HepG2 (cell line): ENCODE measurements around the gene JMJD8. TPM values are rescaled to one million over a fixed set of nuclear protein-coding genes. Genes with fewer than 3 reads are reported as not detected.

Experiments used
- ATAC-seq: fragments of 200-7000 bp; cut with Tn5 transposase; 3 replicates; pipeline ENCODE4 v1.9.1; 2020; ENCODE audit warnings: mild to moderate bottlenecking, moderate library complexity
- BruUV-seq: library from RNA; stranded (reverse); fragments of 400-500 nt; replicated peaks from 2 replicates; lab custom pipeline; 2021; lab: Mats Ljungman, UMichigan
- CTCF ChIA-PET: fragments of 300-600 bp; formaldehyde crosslinking; extraction: SDS; loops from one replicate; lab custom pipeline; 2021; ENCODE audit warnings: low total read pairs, inconsistent platforms, low intra/inter-chr PET ratio; lab: Yijun Ruan, JAX
- POLR2A ChIA-PET: fragments of 350-600 bp; sonication (Branson Sonifier 250); formaldehyde crosslinking; loops from one replicate; lab custom pipeline; 2020; ENCODE audit warnings: antibody characterized with exemption, inconsistent platforms; lab: Yijun Ruan, JAX
- DNase-seq: peaks from one replicate; pipeline ENCODE4 v3.0.0-alpha.2; 2015; ENCODE audit warnings: low spot score
- FAIRE-seq: peaks from 3 replicates; lab custom pipeline; 2011; peaks lifted over from hg19 to GRCh38; lab: Jason Lieb, UNC
- H2AFZ ChIP-seq: one replicate; pipeline ENCODE4 v1.6.1; 2011; ENCODE audit warnings: low read length, inconsistent platforms
- H3K27ac ChIP-seq: fragments of 300-600 bp; 3 replicates; pipeline ENCODE4 v1.8.0; 2011; ENCODE audit warnings: mixed run types, mild to moderate bottlenecking, mixed read lengths, low read length, inconsistent platforms; ENCODE audit not compliant: insufficient read depth; ENCODE audit errors: extremely low read length
- H3K27me3 ChIP-seq, 2 experiments: fragments of 200-600 bp in 1 of 2; 2 replicates in 1 of 2; 3 replicates in 1 of 2; pipeline versions ENCODE4 v1.6.0 to v1.8.0; 2011; ENCODE audit warnings: low read length in 2 of 2, mild to moderate bottlenecking in 2 of 2, moderate library complexity in 2 of 2, inconsistent platforms in 1 of 2; ENCODE audit not compliant: insufficient read depth in 2 of 2, control insufficient read depth in 1 of 2
- H3K36me3 ChIP-seq, 2 experiments: fragments of 200-600 bp in 1 of 2; replicated peaks in 1 of 2; 2 replicates in 1 of 2; 3 replicates in 1 of 2; pipeline versions ENCODE4 v1.5.1 to v1.8.0; 2011; ENCODE audit warnings: low read length in 2 of 2, inconsistent platforms in 1 of 2; ENCODE audit not compliant: insufficient read depth in 2 of 2, control insufficient read depth in 1 of 2
- H3K4me1 ChIP-seq: 2 replicates; pipeline ENCODE4 v1.5.1; 2012; ENCODE audit warnings: low read length, inconsistent platforms; ENCODE audit not compliant: insufficient read depth
- H3K4me2 ChIP-seq: 2 replicates; pipeline ENCODE4 v1.6.0; 2011; ENCODE audit warnings: low read depth, low read length, inconsistent platforms
- H3K4me3 ChIP-seq, 3 experiments: fragments of 200-600 bp in 1 of 3; sonication (generic), shearing (Covaris generic) in 1 of 3; replicated peaks in 1 of 3; 2 replicates each; pipeline ENCODE4 v1.5.1; 2011 to 2016; ENCODE audit warnings: low read length in 3 of 3, inconsistent platforms in 2 of 3, low read depth in 2 of 3, mild to moderate bottlenecking in 2 of 3, control low read depth in 1 of 3, mixed read lengths in 1 of 3; ENCODE audit not compliant: insufficient read depth in 1 of 3
- H3K79me2 ChIP-seq: one replicate; pipeline ENCODE4 v1.6.1; 2011; ENCODE audit warnings: low read length, inconsistent platforms; ENCODE audit not compliant: insufficient read depth
- H3K9ac ChIP-seq: 2 replicates; pipeline ENCODE4 v1.6.0; 2011; ENCODE audit warnings: mild to moderate bottlenecking, low read depth, low read length, inconsistent platforms; ENCODE audit not compliant: insufficient read depth
- H3K9me3 ChIP-seq: 2 replicates; pipeline ENCODE4 v1.5.1; 2012; ENCODE audit warnings: mild to moderate bottlenecking, low read length
- H4K20me1 ChIP-seq: 2 replicates; pipeline ENCODE4 v1.6.0; 2011; ENCODE audit warnings: inconsistent platforms, mild to moderate bottlenecking, low read length, moderate library complexity; ENCODE audit not compliant: insufficient read depth
- DPF2 ChIP-seq: sonication (generic); formaldehyde crosslinking; IDR thresholded peaks from 2 replicates; pipeline ENCODE4 v1.4.0; 2020; ENCODE audit warnings: mild to moderate bottlenecking, low read depth, missing genetic modification reagents, borderline replicate concordance
- EEA1 ChIP-seq: sonication (generic); formaldehyde crosslinking; IDR thresholded peaks from 2 replicates; pipeline ENCODE4 v1.5.1; 2020; ENCODE audit warnings: mild to moderate bottlenecking, missing genetic modification reagents, borderline replicate concordance
- KDM5B ChIP-seq: sonication (generic); formaldehyde crosslinking; IDR thresholded peaks from 2 replicates; pipeline ENCODE4 v1.4.0; 2020; ENCODE audit warnings: missing genetic modification reagents, mild to moderate bottlenecking, borderline replicate concordance
- NCOA2 ChIP-seq: sonication (generic); formaldehyde crosslinking; IDR thresholded peaks from 2 replicates; pipeline ENCODE4 v1.8.0; 2022; ENCODE audit warnings: inconsistent platforms
- NFE2 ChIP-seq: sonication (generic); formaldehyde crosslinking; IDR thresholded peaks from 2 replicates; pipeline ENCODE4 v1.4.0; 2020; ENCODE audit warnings: missing genetic modification reagents
- NPAS2 ChIP-seq: sonication (generic); formaldehyde crosslinking; IDR thresholded peaks from 2 replicates; pipeline ENCODE4 v1.8.0; 2022; ENCODE audit warnings: mild to moderate bottlenecking, missing genetic modification reagents, borderline replicate concordance
- POLR2AphosphoS5 ChIP-seq: IDR thresholded peaks from 2 replicates; pipeline ENCODE4 v1.6.1; 2012; ENCODE audit warnings: low read depth, low read length
- RNF2 ChIP-seq: fragments of 450-650 bp; conservative IDR thresholded peaks from 2 replicates; pipeline ENCODE4 v1.6.1; 2016; ENCODE audit warnings: low read depth
- SMAD3 ChIP-seq: sonication (generic); formaldehyde crosslinking; IDR thresholded peaks from 2 replicates; pipeline ENCODE4 v1.4.0; 2020; ENCODE audit warnings: missing genetic modification reagents
- YEATS2 ChIP-seq: sonication (generic); formaldehyde crosslinking; IDR thresholded peaks from 2 replicates; pipeline ENCODE4 v1.4.0; 2020; ENCODE audit warnings: missing genetic modification reagents, borderline replicate concordance
- ZNF225 ChIP-seq: sonication (generic); formaldehyde crosslinking; IDR thresholded peaks from 2 replicates; pipeline ENCODE4 v1.4.0; 2020; ENCODE audit warnings: mild to moderate bottlenecking, missing genetic modification reagents
- ZNF264 ChIP-seq: sonication (generic); formaldehyde crosslinking; IDR thresholded peaks from 2 replicates; pipeline ENCODE4 v1.4.0; 2020; ENCODE audit warnings: missing genetic modification reagents
- ZNF331 ChIP-seq: sonication (generic); formaldehyde crosslinking; IDR thresholded peaks from 2 replicates; pipeline ENCODE4 v1.4.0; 2020; ENCODE audit warnings: missing genetic modification reagents
- ZNF451 ChIP-seq: sonication (generic); formaldehyde crosslinking; IDR thresholded peaks from 2 replicates; pipeline ENCODE4 v1.5.0; 2020; ENCODE audit warnings: mild to moderate bottlenecking, missing genetic modification reagents
- ZNF598 ChIP-seq: sonication (generic); formaldehyde crosslinking; IDR thresholded peaks from 2 replicates; pipeline ENCODE4 v1.5.1; 2020; ENCODE audit warnings: mild to moderate bottlenecking, missing genetic modification reagents, borderline replicate concordance
- ZNF660 ChIP-seq: sonication (generic); formaldehyde crosslinking; IDR thresholded peaks from 2 replicates; pipeline ENCODE4 v1.5.1; 2020; ENCODE audit warnings: mild to moderate bottlenecking, low read depth, missing genetic modification reagents, borderline replicate concordance
- ZNF724P ChIP-seq: sonication (generic); formaldehyde crosslinking; IDR thresholded peaks from 2 replicates; pipeline ENCODE4 v1.8.0; 2022; ENCODE audit warnings: missing genetic modification reagents, borderline replicate concordance
- ZSCAN20 ChIP-seq: sonication (generic); formaldehyde crosslinking; IDR thresholded peaks from 2 replicates; pipeline ENCODE4 v1.4.0; 2020; ENCODE audit warnings: missing genetic modification reagents, mild to moderate bottlenecking, borderline replicate concordance
- ZSCAN30 ChIP-seq: sonication (generic); formaldehyde crosslinking; IDR thresholded peaks from 2 replicates; pipeline ENCODE4 v1.5.0; 2020; ENCODE audit warnings: mild to moderate bottlenecking, missing genetic modification reagents
- WGBS: methylation state at CpG from one replicate; pipeline ENCODE4 v1.1.6; 2017; ENCODE audit warnings: low lambda C conversion rate; 5-methylcytosine and 5-hydroxymethylcytosine counted together
- in situ Hi-C: cut with HindIII; loops from 2 replicates; pipeline ENCODE4 v1.10.0; 2017; ENCODE audit warnings: low pct_unique_long_range_greater_than_20kb; ENCODE audit not compliant: extremely low pct_ligation_motif_present
- intact Hi-C: fragments of 100-400 bp; cut with micrococcal nuclease; formaldehyde crosslinking; loops from one replicate; pipeline ENCODE4 v1.10.0; 2022; ENCODE audit not compliant: unreplicated experiment
- polyA plus RNA-seq, 8 experiments: library from polyadenylated mRNA; depleted of rRNA in 3 of 8; stranded (reverse) in 7 of 8; unstranded in 1 of 8; fragments of >200 nt; fragmentation: Illumina TruSeq in 4 of 8; extraction: Trizol in 4 of 8; gene quantifications; 2 replicates each; pipeline versions ENCODE4 v1.2.1 to v1.2.3, GENCODE V29; 2011 to 2016; ENCODE audit warnings: low read depth in 4 of 8, missing spikeins in 1 of 8, mixed read lengths in 1 of 8; ENCODE audit not compliant: insufficient read depth in 1 of 8
- total RNA-seq, 5 experiments: library from RNA; depleted of rRNA; stranded (reverse); fragments of >200 nt; fragmentation: Illumina TruSeq; extraction: Trizol; gene quantifications; 2 replicates each; pipeline ENCODE4 v1.2.3, GENCODE V29; 2016; ENCODE audit warnings: low read depth in 1 of 5
- TF ChIP-seq, protein P1 (sequence below): sonication (generic); formaldehyde crosslinking; IDR thresholded peaks from 2 replicates; pipeline ENCODE4 v1.4.0; 2020; ENCODE audit warnings: missing genetic modification reagents
- TF ChIP-seq, protein P2 (sequence below): sonication (generic); formaldehyde crosslinking; IDR thresholded peaks from 2 replicates; pipeline ENCODE4 v1.4.0; 2020; ENCODE audit warnings: low read depth, mild to moderate bottlenecking, missing genetic modification reagents

Gene JMJD8
- total and polyA plus RNA-seq, 2 of the 13 experiments (the other 11 are each of a cell fraction or from before 2014, with no cell fraction given): 2.6 to 11.8 TPM

DNA sequence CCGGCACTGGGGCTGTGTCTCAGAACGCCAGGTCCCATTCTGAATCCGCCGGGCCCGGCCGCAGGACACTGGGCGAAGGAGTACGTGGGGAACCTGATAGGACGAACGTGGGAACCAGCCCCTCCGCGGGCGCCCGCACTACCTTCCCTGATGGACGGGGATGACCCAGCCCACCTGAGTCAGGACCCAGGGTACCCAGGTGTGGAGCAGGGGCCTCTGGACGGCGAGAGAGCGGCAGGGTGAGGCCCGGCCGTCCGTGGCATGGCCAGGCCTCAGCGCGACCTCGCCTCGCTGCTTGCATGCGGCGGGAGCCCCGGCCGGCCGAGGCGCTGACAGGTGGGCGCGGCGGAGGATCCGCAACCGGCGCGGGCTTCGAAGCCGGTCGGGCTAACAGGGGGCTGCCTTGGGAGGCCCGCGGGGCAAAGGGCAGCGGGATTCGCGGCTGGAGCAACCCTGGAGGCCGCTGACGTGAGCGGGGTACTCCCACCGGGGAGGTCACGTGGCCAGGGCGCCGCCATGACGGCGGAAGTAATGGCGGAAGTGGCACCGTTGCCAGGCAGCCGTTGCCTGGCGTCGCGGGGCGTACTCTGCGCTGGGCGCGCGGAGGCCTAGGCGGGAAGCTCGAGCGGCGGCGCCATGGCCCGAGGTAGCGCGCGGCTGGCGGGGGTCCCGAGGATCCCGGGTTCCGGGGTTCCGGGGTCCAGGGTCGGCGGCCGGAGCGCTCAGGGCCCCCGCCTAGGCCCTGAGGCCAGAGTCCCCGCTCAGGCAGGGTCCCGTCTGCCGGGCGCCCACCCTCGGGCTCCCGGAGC is 35.1 kb downstream of the JMJD8 start, which contains the start of gene WDR90:
Gene WDR90, plus strand, starts transcription at position 585 of the 809 bp plus-strand sequence. Its CDS starts 52 bp downstream, at position 637.
- peak; percentile 73 for ATAC-seq
- CTCF ChIA-PET: no interaction called here
- Histone ChIP-seq H4K20me1 (peaks cover 4% of the 10 kb centered on the region; the same call in 1 of the 2 replicates), H3K27ac (peak within 1 kb of the TSS; percentile 93), H3K4me2 (peak within 1 kb of the TSS; percentile 83), H2AFZ (no peak within 1 kb of the TSS), H3K9me3 (no peaks in the 10 kb centered on the region), H3K27me3 (no peaks in the 10 kb centered on the region), H3K4me1 (peaks cover 79% of the 10 kb centered on the region), H3K4me3 (peak within 1 kb of the TSS; percentile 71 to 79 (median 71)), H3K9ac (peak within 1 kb of the TSS; percentile 91), H3K36me3 (no peaks in the 10 kb centered on the region), H3K79me2 (peaks cover 18% of the 10 kb centered on the region)
- no CpG with 5 or more reads among the region's 91 CpGs for WGBS
- DNase-seq: peak; percentile 91
- BruUV-seq: no TSS peak
- intact Hi-C loops (loop anchor here (10.0 kb wide), 1 partner anchor 64 kb away; no protein-coding TSS in a partner anchor), in situ Hi-C loops (no loop called here)
- POLR2A ChIA-PET: interaction anchor here (0.7 to 2.4 kb wide), 10 partner anchors 9 to 147 kb away, joined by 3 to 15 read pairs (median 6); partner anchors contain the start of genes ANTKMT, METTL26, RHBDL1 and RHOT2
- FAIRE-seq: peak; percentile 69
- TF ChIP-seq YEATS2 (CRISPR knock-in tag): peak; percentile 81
- no peak for TF ChIP-seq NPAS2 (CRISPR knock-in tag)
- TF ChIP-seq ZSCAN30 (CRISPR knock-in tag): no peak
- peak; percentile 75; the same call in 1 of the 2 replicates for TF ChIP-seq EEA1 (CRISPR knock-in tag)
- no peak for TF ChIP-seq ZNF660
- peak; percentile 98 for TF ChIP-seq RNF2
- peak; percentile 97 for TF ChIP-seq ZNF724P (CRISPR knock-in tag)
- no peak for TF ChIP-seq ZNF598 (CRISPR knock-in tag)
- TF ChIP-seq, protein P1, sequence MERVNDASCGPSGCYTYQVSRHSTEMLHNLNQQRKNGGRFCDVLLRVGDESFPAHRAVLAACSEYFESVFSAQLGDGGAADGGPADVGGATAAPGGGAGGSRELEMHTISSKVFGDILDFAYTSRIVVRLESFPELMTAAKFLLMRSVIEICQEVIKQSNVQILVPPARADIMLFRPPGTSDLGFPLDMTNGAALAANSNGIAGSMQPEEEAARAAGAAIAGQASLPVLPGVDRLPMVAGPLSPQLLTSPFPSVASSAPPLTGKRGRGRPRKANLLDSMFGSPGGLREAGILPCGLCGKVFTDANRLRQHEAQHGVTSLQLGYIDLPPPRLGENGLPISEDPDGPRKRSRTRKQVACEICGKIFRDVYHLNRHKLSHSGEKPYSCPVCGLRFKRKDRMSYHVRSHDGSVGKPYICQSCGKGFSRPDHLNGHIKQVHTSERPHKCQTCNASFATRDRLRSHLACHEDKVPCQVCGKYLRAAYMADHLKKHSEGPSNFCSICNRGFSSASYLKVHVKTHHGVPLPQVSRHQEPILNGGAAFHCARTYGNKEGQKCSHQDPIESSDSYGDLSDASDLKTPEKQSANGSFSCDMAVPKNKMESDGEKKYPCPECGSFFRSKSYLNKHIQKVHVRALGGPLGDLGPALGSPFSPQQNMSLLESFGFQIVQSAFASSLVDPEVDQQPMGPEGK (CRISPR knock-in tag): peak; percentile 83
- TF ChIP-seq, protein P2, sequence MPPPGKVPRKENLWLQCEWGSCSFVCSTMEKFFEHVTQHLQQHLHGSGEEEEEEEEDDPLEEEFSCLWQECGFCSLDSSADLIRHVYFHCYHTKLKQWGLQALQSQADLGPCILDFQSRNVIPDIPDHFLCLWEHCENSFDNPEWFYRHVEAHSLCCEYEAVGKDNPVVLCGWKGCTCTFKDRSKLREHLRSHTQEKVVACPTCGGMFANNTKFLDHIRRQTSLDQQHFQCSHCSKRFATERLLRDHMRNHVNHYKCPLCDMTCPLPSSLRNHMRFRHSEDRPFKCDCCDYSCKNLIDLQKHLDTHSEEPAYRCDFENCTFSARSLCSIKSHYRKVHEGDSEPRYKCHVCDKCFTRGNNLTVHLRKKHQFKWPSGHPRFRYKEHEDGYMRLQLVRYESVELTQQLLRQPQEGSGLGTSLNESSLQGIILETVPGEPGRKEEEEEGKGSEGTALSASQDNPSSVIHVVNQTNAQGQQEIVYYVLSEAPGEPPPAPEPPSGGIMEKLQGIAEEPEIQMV (CRISPR knock-in tag): no peak
- TF ChIP-seq ZNF264: peak; percentile 69; the same call in 1 of the 2 replicates
- peak; percentile 20; the same call in 1 of the 2 replicates for TF ChIP-seq POLR2AphosphoS5
- no peak for TF ChIP-seq DPF2 (CRISPR knock-in tag)
- peak; percentile 43; the same call in 1 of the 2 replicates for TF ChIP-seq SMAD3 (CRISPR knock-in tag)
- TF ChIP-seq NCOA2 (CRISPR knock-in tag): 0 out of 2 replicates have a peak, but pooled peaks have one; percentile 48
- TF ChIP-seq KDM5B (CRISPR knock-in tag): peak; percentile 97
- peak; percentile 92 for TF ChIP-seq ZNF225 (CRISPR knock-in tag)
- TF ChIP-seq ZSCAN20 (CRISPR knock-in tag): peak; percentile 96; the same call in 1 of the 2 replicates
- TF ChIP-seq ZNF451: peak; percentile 86; the same call in 1 of the 2 replicates
- TF ChIP-seq NFE2 (CRISPR knock-in tag): no peak
- peak; percentile 60; the same call in 1 of the 2 replicates for TF ChIP-seq ZNF331 (CRISPR knock-in tag)
